ENCODE results near the gene ANGEL1. TPM values are rescaled to one million over a fixed set of nuclear protein-coding genes. Genes with fewer than 3 reads are reported as not detected.

Gene ANGEL1
- total and polyA plus RNA-seq, 4 donors: 5.2 to 15.9 (median 9.6) TPM

DNA sequence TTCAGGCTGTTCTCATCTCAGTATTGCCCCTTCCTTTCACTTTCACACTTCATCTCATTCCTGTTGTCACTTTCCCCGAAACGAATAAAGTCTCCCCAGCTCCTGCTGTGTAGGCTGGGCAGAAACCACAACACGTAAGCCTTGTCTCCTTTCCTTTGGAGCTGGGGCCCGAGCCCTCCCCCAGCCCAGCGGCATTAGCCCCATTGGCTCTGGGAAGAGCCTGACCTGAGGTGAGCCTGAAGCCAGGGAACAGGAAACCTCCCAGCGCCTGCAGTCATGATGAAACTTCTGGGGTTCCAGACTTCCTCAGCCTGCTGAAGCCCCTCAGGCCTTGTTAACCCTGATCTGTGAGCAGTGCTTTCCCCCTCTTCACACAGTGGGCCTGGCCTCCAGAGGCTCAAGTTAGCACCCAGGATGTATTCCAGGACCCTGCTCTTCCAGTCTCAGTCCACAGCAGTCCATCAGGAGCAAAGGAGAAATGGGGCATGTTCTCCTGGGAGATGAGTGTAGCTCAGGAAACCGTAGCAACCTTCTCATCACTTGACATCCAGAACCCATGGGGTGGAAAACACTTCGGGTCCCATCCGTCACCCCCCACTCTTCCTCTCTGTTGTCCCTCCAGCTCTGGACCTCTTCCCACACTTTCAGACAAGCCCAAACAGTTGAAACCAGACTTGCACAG is 29.7 kb downstream of the ANGEL1 start:
- WGBS: 59% methylated on average over 9 of the region's 9 CpGs
- Histone ChIP-seq H3K4me1 (ENCODE audit: control insufficient read depth in 4 of 4, insufficient read depth in 4 of 4, low read length in 3 of 4) (peaks cover 0 to 5% (median 0%) of the 10 kb centered on the region in 4 donors), H3K36me3 (ENCODE audit: control insufficient read depth in 4 of 4, insufficient read depth in 3 of 4, low read depth in 1 of 4, low read length in 3 of 4) (peaks cover 2 to 39% (median 22%) of the 10 kb centered on the region in 4 donors), H3K9me3 (ENCODE audit: control insufficient read depth in 4 of 4, low read length in 3 of 4) (no peaks in the 10 kb centered on the region), H3K4me3 (ENCODE audit: low read depth in 1 of 3, low read length in 3 of 3) (no peak overlapping the region), H3K27me3 (ENCODE audit: control insufficient read depth in 4 of 4, insufficient read depth in 4 of 4, low read length in 3 of 4) (no peaks in the 10 kb centered on the region), H3K27ac (ENCODE audit: low read depth in 1 of 2, low read length in 2 of 2) (no peak overlapping the region), H3K9ac (ENCODE audit: low read depth in 1 of 2, low read length in 2 of 2) (no peak overlapping the region)
- TF ChIP-seq TAF1 (conservative IDR thresholded peaks at IDR 0.05) (no peak), REST (IDR thresholded peaks at IDR 0.05) (no peak), RAD21 (IDR thresholded peaks at IDR 0.05) (no peak), HNF4G (IDR thresholded peaks at IDR 0.05) (no peak), RXRA (IDR thresholded peaks at IDR 0.05) (no peak), JUND (IDR thresholded peaks at IDR 0.05) (no peak)
- TF ChIP-seq, protein P1, sequence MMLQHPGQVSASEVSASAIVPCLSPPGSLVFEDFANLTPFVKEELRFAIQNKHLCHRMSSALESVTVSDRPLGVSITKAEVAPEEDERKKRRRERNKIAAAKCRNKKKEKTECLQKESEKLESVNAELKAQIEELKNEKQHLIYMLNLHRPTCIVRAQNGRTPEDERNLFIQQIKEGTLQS (IDR thresholded peaks at IDR 0.05): no peak
- no peak for DNase-seq (ENCODE audit: low spot score)

GRCh38 chr14:76782115-76782884 is 30.4 kb downstream of the ANGEL1 start:
- Histone ChIP-seq H3K4me1 (ENCODE audit: control insufficient read depth in 4 of 4, insufficient read depth in 4 of 4, low read length in 3 of 4) (peaks cover 0 to 5% (median 0%) of the 10 kb centered on the region in 4 donors), H3K9me3 (ENCODE audit: control insufficient read depth in 4 of 4, low read length in 3 of 4) (no peaks in the 10 kb centered on the region), H3K9ac (ENCODE audit: low read depth in 1 of 2, low read length in 2 of 2) (no peak overlapping the region), H3K27ac (ENCODE audit: low read depth in 1 of 2, low read length in 2 of 2) (no peak overlapping the region), H3K27me3 (ENCODE audit: control insufficient read depth in 4 of 4, insufficient read depth in 4 of 4, low read length in 3 of 4) (no peaks in the 10 kb centered on the region), H3K36me3 (ENCODE audit: control insufficient read depth in 4 of 4, insufficient read depth in 3 of 4, low read depth in 1 of 4, low read length in 3 of 4) (peaks cover 2 to 32% (median 18%) of the 10 kb centered on the region in 4 donors), H3K4me3 (ENCODE audit: low read depth in 1 of 3, low read length in 3 of 3) (no peak overlapping the region)
- DNase-seq (ENCODE audit: low spot score): no peak
- TF ChIP-seq NR2F2 (IDR thresholded peaks at IDR 0.05) (no peak), HNF4A (conservative IDR thresholded peaks at IDR 0.05) (no peak), SP1 (IDR thresholded peaks at IDR 0.05) (no peak), FOXA2 (IDR thresholded peaks at IDR 0.05) (no peak), YY1 (IDR thresholded peaks at IDR 0.05) (no peak)
- TF ChIP-seq, protein P2, sequence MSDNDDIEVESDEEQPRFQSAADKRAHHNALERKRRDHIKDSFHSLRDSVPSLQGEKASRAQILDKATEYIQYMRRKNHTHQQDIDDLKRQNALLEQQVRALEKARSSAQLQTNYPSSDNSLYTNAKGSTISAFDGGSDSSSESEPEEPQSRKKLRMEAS (IDR thresholded peaks at IDR 0.05): no peak
- TF ChIP-seq, protein P3, sequence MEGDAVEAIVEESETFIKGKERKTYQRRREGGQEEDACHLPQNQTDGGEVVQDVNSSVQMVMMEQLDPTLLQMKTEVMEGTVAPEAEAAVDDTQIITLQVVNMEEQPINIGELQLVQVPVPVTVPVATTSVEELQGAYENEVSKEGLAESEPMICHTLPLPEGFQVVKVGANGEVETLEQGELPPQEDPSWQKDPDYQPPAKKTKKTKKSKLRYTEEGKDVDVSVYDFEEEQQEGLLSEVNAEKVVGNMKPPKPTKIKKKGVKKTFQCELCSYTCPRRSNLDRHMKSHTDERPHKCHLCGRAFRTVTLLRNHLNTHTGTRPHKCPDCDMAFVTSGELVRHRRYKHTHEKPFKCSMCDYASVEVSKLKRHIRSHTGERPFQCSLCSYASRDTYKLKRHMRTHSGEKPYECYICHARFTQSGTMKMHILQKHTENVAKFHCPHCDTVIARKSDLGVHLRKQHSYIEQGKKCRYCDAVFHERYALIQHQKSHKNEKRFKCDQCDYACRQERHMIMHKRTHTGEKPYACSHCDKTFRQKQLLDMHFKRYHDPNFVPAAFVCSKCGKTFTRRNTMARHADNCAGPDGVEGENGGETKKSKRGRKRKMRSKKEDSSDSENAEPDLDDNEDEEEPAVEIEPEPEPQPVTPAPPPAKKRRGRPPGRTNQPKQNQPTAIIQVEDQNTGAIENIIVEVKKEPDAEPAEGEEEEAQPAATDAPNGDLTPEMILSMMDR (IDR thresholded peaks at IDR 0.05; ENCODE audit: low read depth, low read length, missing input control): no peak
- 88% methylated on average over 10 of the region's 10 CpGs for WGBS

All from liver (tissue), 9 donors.